ENCODE data around the gene GJB5. TPM values are rescaled to one million over a fixed set of nuclear protein-coding genes. Genes with fewer than 3 reads are reported as not detected.
A peak's percentile ranks its signal among the peaks of the same experiment; 100 is the strongest.

Gene GJB5
- total and polyA plus RNA-seq, 7 donors, result 0.69 TPM; not detected in 6

DNA sequence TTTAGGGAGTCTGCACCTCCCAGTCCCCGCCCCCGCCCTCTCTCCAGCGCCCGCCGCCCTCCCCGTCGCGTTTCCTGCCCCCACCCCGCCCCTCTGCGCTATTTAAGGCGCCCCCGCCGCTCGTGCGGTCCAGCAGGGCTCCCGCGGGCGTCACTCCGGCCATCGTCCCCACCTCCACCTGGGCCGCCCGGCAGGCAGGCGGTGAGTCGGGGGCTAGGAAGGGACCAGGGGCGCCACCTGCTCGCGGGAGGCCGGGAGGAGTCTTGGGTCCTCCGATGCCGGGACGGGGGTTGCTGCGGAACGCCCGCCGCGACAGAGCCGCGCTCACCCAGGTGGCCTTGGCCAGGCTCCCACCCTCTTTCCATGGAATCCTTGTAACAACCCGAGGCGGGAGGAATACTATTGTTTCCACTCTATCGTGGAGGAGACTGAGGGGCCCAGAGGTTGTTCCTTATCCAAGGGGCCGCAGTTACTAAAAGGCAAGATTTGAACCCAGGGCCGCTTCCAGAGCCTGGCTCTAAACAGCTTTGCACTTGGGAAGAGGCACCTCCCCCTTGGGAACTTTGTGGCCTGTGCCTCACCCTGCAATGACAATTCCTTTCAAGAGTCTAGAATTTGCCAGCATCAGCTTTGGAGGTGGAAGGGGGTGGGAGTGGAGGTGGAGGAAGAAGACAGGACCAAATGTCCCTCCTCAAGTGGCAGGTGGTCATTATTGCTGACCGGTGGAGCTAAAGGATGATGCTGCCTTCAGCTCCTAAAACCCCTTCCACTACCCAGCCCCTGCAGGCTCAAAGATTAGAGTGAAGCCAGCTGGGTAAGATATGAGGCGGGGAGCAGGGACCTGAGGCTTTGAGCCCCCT lies 38.3 kb downstream of the GJB5 start, which contains the start of gene GJA4:
TSS of gene GJA4 (plus strand) at position 132 of the 860 bp plus-strand sequence. CDS start 1,215 bp downstream, outside the sequence.
- DNase-seq, result no peak
- intact Hi-C loops (cut with DNase I), result no loop called here

DNA sequence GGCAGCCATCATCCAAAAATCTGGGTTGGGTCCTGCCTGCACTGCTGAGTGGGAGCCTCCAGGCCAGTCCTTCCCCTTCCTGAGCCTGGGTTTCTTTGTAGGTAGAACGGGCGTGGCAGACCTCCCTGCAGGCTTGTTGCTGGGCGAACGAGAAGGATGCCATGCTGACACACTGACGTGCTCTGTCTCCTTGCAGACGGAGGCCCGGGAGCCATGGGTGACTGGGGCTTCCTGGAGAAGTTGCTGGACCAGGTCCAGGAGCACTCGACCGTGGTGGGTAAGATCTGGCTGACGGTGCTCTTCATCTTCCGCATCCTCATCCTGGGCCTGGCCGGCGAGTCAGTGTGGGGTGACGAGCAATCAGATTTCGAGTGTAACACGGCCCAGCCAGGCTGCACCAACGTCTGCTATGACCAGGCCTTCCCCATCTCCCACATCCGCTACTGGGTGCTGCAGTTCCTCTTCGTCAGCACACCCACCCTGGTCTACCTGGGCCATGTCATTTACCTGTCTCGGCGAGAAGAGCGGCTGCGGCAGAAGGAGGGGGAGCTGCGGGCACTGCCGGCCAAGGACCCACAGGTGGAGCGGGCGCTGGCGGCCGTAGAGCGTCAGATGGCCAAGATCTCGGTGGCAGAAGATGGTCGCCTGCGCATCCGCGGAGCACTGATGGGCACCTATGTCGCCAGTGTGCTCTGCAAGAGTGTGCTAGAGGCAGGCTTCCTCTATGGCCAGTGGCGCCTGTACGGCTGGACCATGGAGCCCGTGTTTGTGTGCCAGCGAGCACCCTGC lies 39.3 kb downstream of the GJB5 start:
- peaks cover 4 to 22% (median 13%) of the 10 kb centered on the region in 3 donors for H3K27me3 ChIP-seq
- H3K9me3 ChIP-seq, result no peaks in the 10 kb centered on the region
- H3K4me1 ChIP-seq, result peaks cover 0 to 7% (median 3%) of the 10 kb centered on the region in 4 donors
- 89 to 91% methylated on average over 40 of the region's 40 CpGs for WGBS, 2 donors
- intact Hi-C loops (cut with DNase I), result no loop called here
- DNase-seq, result no peak
- no peak for TF ChIP-seq POLR2A (IDR thresholded peaks at IDR 0.05)
- no peak for TF ChIP-seq EP300 (IDR thresholded peaks at IDR 0.05)
- no peak for TF ChIP-seq POLR2AphosphoS5 (IDR thresholded peaks at IDR 0.05)
- TF ChIP-seq, protein P1, sequence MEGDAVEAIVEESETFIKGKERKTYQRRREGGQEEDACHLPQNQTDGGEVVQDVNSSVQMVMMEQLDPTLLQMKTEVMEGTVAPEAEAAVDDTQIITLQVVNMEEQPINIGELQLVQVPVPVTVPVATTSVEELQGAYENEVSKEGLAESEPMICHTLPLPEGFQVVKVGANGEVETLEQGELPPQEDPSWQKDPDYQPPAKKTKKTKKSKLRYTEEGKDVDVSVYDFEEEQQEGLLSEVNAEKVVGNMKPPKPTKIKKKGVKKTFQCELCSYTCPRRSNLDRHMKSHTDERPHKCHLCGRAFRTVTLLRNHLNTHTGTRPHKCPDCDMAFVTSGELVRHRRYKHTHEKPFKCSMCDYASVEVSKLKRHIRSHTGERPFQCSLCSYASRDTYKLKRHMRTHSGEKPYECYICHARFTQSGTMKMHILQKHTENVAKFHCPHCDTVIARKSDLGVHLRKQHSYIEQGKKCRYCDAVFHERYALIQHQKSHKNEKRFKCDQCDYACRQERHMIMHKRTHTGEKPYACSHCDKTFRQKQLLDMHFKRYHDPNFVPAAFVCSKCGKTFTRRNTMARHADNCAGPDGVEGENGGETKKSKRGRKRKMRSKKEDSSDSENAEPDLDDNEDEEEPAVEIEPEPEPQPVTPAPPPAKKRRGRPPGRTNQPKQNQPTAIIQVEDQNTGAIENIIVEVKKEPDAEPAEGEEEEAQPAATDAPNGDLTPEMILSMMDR (IDR thresholded peaks at IDR 0.05), result no peak
- H3K27ac ChIP-seq, result peak overlapping the region in 2 of 4 donors; percentile 37 to 46
- peaks cover 0 to 7% (median 0%) of the 10 kb centered on the region in 4 donors for H3K36me3 ChIP-seq
- peak overlapping the region in 3 of 4 donors; percentile 16 to 37 (median 27) for H3K4me3 ChIP-seq

More for the DNA sequence above, 38.3 kb downstream of the GJB5 start, which contains the start of gene GJA4:
- Histone ChIP-seq H3K9me3 (no peaks in the 10 kb centered on the region), H3K4me1 (peaks cover 0 to 7% (median 3%) of the 10 kb centered on the region in 4 donors), H3K27me3 (peaks cover 4 to 22% (median 13%) of the 10 kb centered on the region in 3 donors), H3K4me3 (peak within 1 kb of the TSS in 3 of 4 donors; percentile 17 to 37 (median 27)), H3K36me3 (peaks cover 0 to 7% (median 0%) of the 10 kb centered on the region in 4 donors), H3K27ac (peak within 1 kb of the TSS; percentile 35 to 49 (median 38))
- TF ChIP-seq POLR2AphosphoS5 (IDR thresholded peaks at IDR 0.05) (peak in 2 of 4 donors; percentile 48 to 56), POLR2A (IDR thresholded peaks at IDR 0.05) (no peak), EP300 (IDR thresholded peaks at IDR 0.05) (no peak)
- TF ChIP-seq, protein P1 (IDR thresholded peaks at IDR 0.05), result no peak
- 10 to 12% methylated on average over 45 of the region's 45 CpGs for WGBS, 2 donors

DNA sequence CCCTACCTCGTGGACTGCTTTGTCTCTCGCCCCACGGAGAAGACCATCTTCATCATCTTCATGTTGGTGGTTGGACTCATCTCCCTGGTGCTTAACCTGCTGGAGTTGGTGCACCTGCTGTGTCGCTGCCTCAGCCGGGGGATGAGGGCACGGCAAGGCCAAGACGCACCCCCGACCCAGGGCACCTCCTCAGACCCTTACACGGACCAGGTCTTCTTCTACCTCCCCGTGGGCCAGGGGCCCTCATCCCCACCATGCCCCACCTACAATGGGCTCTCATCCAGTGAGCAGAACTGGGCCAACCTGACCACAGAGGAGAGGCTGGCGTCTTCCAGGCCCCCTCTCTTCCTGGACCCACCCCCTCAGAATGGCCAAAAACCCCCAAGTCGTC lies 39.9 kb downstream of the GJB5 start:
- Histone ChIP-seq H3K9me3 (no peaks in the 10 kb centered on the region), H3K27me3 (peaks cover 4 to 22% (median 13%) of the 10 kb centered on the region in 3 donors), H3K27ac (peak overlapping the region in 1 of 4 donors; percentile 46), H3K36me3 (peaks cover 0 to 7% (median 0%) of the 10 kb centered on the region in 4 donors), H3K4me1 (peaks cover 0 to 7% (median 3%) of the 10 kb centered on the region in 4 donors), H3K4me3 (peak overlapping the region in 3 of 4 donors; percentile 11 to 37 (median 27))
- DNase-seq, result no peak
- intact Hi-C loops (cut with DNase I), result no loop called here
- WGBS, 2 donors, result 91 to 92% methylated on average over 12 of the region's 12 CpGs
- TF ChIP-seq, protein P1 (IDR thresholded peaks at IDR 0.05), result no peak
- TF ChIP-seq EP300 (IDR thresholded peaks at IDR 0.05) (no peak), POLR2A (IDR thresholded peaks at IDR 0.05) (no peak), POLR2AphosphoS5 (IDR thresholded peaks at IDR 0.05) (no peak)

DNA sequence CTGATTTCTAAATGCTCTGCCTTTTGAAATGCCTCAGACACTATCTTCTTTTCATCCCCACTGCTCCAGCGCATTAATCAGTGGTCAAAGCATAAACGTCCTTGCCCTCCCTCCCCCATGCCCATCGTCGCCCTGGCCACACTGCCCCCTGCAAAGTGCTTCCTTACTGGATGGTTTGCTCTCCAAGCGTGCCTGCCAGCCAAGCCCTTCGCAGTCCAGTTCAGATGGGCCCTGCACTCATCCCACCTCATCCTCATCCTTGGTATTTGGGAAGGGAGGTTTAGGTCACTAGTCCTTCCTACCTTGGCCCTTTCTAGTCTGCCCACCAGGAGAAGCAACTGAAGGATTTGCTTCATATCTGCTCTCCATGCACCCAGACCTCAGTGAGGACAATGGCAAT lies 41.1 kb downstream of the GJB5 start:
- no peak for DNase-seq
- Histone ChIP-seq H3K27ac (peak overlapping the region in 1 of 4 donors; percentile 6), H3K9me3 (no peaks in the 10 kb centered on the region), H3K36me3 (peaks cover 0 to 7% (median 0%) of the 10 kb centered on the region in 4 donors), H3K4me3 (peak overlapping the region in 3 of 4 donors; percentile 11 to 37 (median 23)), H3K27me3 (peaks cover 4 to 22% (median 13%) of the 10 kb centered on the region in 3 donors), H3K4me1 (peaks cover 0 to 7% (median 3%) of the 10 kb centered on the region in 4 donors)
- WGBS, 2 donors, result 86 to 88% methylated on average over 6 of the region's 6 CpGs
- TF ChIP-seq EP300 (IDR thresholded peaks at IDR 0.05) (no peak), POLR2AphosphoS5 (IDR thresholded peaks at IDR 0.05) (no peak), POLR2A (IDR thresholded peaks at IDR 0.05) (no peak)
- TF ChIP-seq, protein P1 (IDR thresholded peaks at IDR 0.05), result no peak
- intact Hi-C loops (cut with DNase I), result no loop called here

Data from sigmoid colon (tissue), 7 donors.